ENCODE data around the gene CTXND1.

GRCh38 chr15:80180468-80180867 is 71.5 kb downstream of the CTXND1 start:
- no peak for TF ChIP-seq CTCF (tag by site-specific recombination; IDR thresholded peaks at IDR 0.05)
- TF ChIP-seq, protein P1, sequence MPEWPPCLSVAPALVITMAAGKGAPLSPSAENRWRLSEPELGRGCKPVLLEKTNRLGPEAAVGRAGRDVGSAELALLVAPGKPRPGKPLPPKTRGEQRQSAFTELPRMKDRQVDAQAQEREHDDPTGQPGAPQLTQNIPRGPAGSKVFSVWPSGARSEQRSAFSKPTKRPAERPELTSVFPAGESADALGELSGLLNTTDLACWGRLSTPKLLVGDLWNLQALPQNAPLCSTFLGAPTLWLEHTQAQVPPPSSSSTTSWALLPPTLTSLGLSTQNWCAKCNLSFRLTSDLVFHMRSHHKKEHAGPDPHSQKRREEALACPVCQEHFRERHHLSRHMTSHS (tag by site-specific recombination; IDR thresholded peaks at IDR 0.05) = no peak
- no peak for TF ChIP-seq ZNF302 (tag by site-specific recombination; IDR thresholded peaks at IDR 0.05; ENCODE audit: low read depth)
- TF ChIP-seq ZNF555 (tag by site-specific recombination; conservative IDR thresholded peaks at IDR 0.05) = no peak
- TF ChIP-seq, protein P2, sequence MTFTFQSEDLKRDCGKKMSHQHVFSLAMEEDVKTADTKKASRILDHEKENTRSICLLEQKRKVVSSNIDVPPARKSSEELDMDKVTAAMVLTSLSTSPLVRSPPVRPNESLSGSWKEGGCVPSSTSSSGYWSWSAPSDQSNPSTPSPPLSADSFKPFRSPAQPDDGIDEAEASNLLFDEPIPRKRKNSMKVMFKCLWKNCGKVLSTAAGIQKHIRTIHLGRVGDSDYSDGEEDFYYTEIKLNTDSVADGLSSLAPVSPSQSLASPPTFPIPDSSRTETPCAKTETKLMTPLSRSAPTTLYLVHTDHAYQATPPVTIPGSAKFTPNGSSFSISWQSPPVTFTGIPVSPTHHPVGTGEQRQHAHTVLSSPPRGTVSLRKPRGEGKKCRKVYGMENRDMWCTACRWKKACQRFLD (tag by site-specific recombination; IDR thresholded peaks at IDR 0.05) = no peak
- TF ChIP-seq, protein P3, sequence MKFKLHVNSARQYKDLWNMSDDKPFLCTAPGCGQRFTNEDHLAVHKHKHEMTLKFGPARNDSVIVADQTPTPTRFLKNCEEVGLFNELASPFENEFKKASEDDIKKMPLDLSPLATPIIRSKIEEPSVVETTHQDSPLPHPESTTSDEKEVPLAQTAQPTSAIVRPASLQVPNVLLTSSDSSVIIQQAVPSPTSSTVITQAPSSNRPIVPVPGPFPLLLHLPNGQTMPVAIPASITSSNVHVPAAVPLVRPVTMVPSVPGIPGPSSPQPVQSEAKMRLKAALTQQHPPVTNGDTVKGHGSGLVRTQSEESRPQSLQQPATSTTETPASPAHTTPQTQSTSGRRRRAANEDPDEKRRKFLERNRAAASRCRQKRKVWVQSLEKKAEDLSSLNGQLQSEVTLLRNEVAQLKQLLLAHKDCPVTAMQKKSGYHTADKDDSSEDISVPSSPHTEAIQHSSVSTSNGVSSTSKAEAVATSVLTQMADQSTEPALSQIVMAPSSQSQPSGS (tag by site-specific recombination; IDR thresholded peaks at IDR 0.05; ENCODE audit: low read depth) = no peak
- TF ChIP-seq ZNF473 (tag by site-specific recombination; IDR thresholded peaks at IDR 0.05) = no peak
- no peak for TF ChIP-seq TRIM28 (IDR thresholded peaks at IDR 0.05; ENCODE audit: borderline replicate concordance, low read length)
- TF ChIP-seq ZNF248 (tag by site-specific recombination; IDR thresholded peaks at IDR 0.05) = no peak
- TF ChIP-seq ZNF214 (tag by site-specific recombination; IDR thresholded peaks at IDR 0.05; ENCODE audit: borderline replicate concordance) = no peak

All from HEK293 (cell line).